PC-3 (cell line): ENCODE data around the gene RASGRP1. TPM values are rescaled to one million over a fixed set of nuclear protein-coding genes. Genes with fewer than 3 reads are reported as not detected.

Experiments used
- ATAC-seq: fragments of 200-7000 bp; cut with Tn5 transposase; 2 replicates; pipeline ENCODE4 v1.9.1; 2020; ENCODE audit warnings: mild to moderate bottlenecking, moderate library complexity
- BruUV-seq: library from RNA; stranded (reverse); fragments of 400-500 nt; replicated peaks from 2 replicates; lab custom pipeline; 2021; lab: Mats Ljungman, UMichigan
- CTCF ChIA-PET: fragments of 300-600 bp; sonication (Branson Sonifier 250); formaldehyde crosslinking; loops from one replicate; lab custom pipeline; 2022; ENCODE audit warnings: antibody characterized with exemption; lab: Charles Lee
- POLR2A ChIA-PET: fragments of 300-600 bp; sonication (Branson Sonifier 250); formaldehyde crosslinking; loops from one replicate; lab custom pipeline; 2022; ENCODE audit warnings: antibody characterized with exemption; ENCODE audit not compliant: unreplicated experiment; lab: Charles Lee
- DNase-seq: peaks from one replicate; pipeline ENCODE4 v3.0.0-alpha.2; 2015
- H2AFZ ChIP-seq: fragments of 300-600 bp; sonication (generic); 2 replicates; pipeline ENCODE4 v1.6.0; 2016; ENCODE audit warnings: antibody characterized with exemption, low read length
- H3F3A ChIP-seq: fragments of 300-600 bp; sonication (generic); one replicate; pipeline ENCODE4 v1.6.0; 2017; ENCODE audit warnings: antibody characterized with exemption, low read length, control low read depth, mild to moderate bottlenecking; ENCODE audit not compliant: unreplicated experiment
- H3K27ac ChIP-seq: fragments of 300-600 bp; sonication (generic); 2 replicates; pipeline ENCODE4 v1.5.1; 2016; ENCODE audit warnings: mild to moderate bottlenecking, low read length
- H3K27me3 ChIP-seq: fragments of 300-600 bp; sonication (generic); 2 replicates; pipeline ENCODE4 v1.6.1; 2016; ENCODE audit warnings: low read length, mixed read lengths
- H3K36me3 ChIP-seq: fragments of 300-600 bp; sonication (generic); 2 replicates; pipeline ENCODE4 v1.6.1; 2016; ENCODE audit warnings: low read depth, mixed run types, low read length, mixed read lengths
- H3K4me1 ChIP-seq: fragments of 300-600 bp; sonication (generic); 2 replicates; pipeline ENCODE4 v1.5.1; 2016; ENCODE audit warnings: low read length; ENCODE audit not compliant: insufficient read depth
- H3K4me2 ChIP-seq: fragments of 300-600 bp; sonication (generic); 2 replicates; pipeline ENCODE4 v1.6.0; 2016; ENCODE audit warnings: low read length
- H3K4me3 ChIP-seq: fragments of 300-600 bp; sonication (generic); 2 replicates; pipeline ENCODE4 v1.5.1; 2016; ENCODE audit warnings: mild to moderate bottlenecking, low read length, mixed read lengths
- H3K79me2 ChIP-seq: fragments of 300-600 bp; sonication (generic); 2 replicates; pipeline ENCODE4 v1.6.1; 2017; ENCODE audit warnings: low read length, mixed read lengths
- H3K9ac ChIP-seq: fragments of 300-600 bp; sonication (generic); 2 replicates; pipeline ENCODE4 v1.6.0; 2016; ENCODE audit warnings: mild to moderate bottlenecking, low read length
- H3K9me2 ChIP-seq: fragments of 300-600 bp; sonication (generic); replicated peaks from 2 replicates; pipeline ENCODE4 v1.6.1; 2016; ENCODE audit warnings: mixed run types, low read length, mixed read lengths
- H3K9me3 ChIP-seq: fragments of 300-600 bp; sonication (generic); 2 replicates; pipeline ENCODE4 v1.6.1; 2016; ENCODE audit warnings: low read length, mixed read lengths
- H4K20me1 ChIP-seq: fragments of 300-600 bp; sonication (generic); 2 replicates; pipeline ENCODE4 v1.6.1; 2016; ENCODE audit warnings: low read length, mixed read lengths
- EZH2 ChIP-seq: fragments of 300-600 bp; sonication (generic); IDR thresholded peaks from one replicate; pipeline ENCODE4 v1.6.1; 2017; ENCODE audit warnings: antibody characterized with exemption, mild to moderate bottlenecking, low read length; ENCODE audit not compliant: unreplicated experiment
- EZH2phosphoT487 ChIP-seq: fragments of 300-600 bp; sonication (generic); IDR thresholded peaks from 2 replicates; pipeline ENCODE4 v1.6.1; 2018; ENCODE audit warnings: mild to moderate bottlenecking, antibody characterized with exemption, low read length, borderline replicate concordance
- intact Hi-C: fragments of 100-400 bp; cut with micrococcal nuclease; formaldehyde crosslinking; loops from 2 replicates; pipeline ENCODE4 v1.9.0; 2023
- total RNA-seq: library from RNA; depleted of rRNA; stranded (reverse); fragments of >200 nt; gene quantifications from 2 replicates; pipeline ENCODE4 v1.2.3, GENCODE V29; 2014
- TF ChIP-seq, protein P1 (sequence below): fragments of 300-600 bp; sonication (generic); conservative IDR thresholded peaks from 2 replicates; pipeline ENCODE4 v1.5.1; 2017; ENCODE audit warnings: antibody characterized with exemption, low read depth, mild to moderate bottlenecking, low read length

RASGRP1 gene
- total RNA-seq, 1 experiment from 2014 or later: not detected

DNA sequence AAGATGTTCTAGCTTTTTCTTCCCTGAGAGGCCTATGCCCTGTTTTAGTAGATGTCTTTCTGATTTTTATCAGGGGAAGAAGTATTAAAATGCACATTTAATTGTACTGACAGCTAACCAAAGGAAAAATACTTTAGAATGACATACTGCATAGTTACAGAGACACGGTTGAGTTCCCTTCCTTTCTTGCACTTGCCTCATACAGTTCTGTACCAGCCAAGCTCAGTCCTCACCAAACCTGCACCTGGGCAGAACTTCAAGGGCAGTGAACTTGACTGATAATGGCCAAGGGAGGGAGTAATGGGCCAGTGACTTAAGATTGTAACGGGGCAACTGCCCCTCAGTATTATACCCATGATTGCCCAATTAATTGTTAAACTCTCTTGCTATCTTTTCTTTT, 34.1 kb upstream of the RASGRP1 start:
- H3K27ac ChIP-seq: no peak overlapping the region
- H3K4me1 ChIP-seq: peaks cover 2% of the 10 kb centered on the region; the same call in 1 of the 2 replicates
- no peak overlapping the region for H3K4me3 ChIP-seq
- H2AFZ ChIP-seq: no peak overlapping the region
- peaks cover 51% of the 10 kb centered on the region for H3K27me3 ChIP-seq
- no peaks in the 10 kb centered on the region for H3K9me3 ChIP-seq
- ATAC-seq: no peak
- no peak for DNase-seq
- POLR2A ChIA-PET: no interaction called here
- BruUV-seq: no TSS peak
- intact Hi-C loops: no loop called here
- TF ChIP-seq EZH2 (no peak), EZH2phosphoT487 (no peak)
- TF ChIP-seq, protein P1, sequence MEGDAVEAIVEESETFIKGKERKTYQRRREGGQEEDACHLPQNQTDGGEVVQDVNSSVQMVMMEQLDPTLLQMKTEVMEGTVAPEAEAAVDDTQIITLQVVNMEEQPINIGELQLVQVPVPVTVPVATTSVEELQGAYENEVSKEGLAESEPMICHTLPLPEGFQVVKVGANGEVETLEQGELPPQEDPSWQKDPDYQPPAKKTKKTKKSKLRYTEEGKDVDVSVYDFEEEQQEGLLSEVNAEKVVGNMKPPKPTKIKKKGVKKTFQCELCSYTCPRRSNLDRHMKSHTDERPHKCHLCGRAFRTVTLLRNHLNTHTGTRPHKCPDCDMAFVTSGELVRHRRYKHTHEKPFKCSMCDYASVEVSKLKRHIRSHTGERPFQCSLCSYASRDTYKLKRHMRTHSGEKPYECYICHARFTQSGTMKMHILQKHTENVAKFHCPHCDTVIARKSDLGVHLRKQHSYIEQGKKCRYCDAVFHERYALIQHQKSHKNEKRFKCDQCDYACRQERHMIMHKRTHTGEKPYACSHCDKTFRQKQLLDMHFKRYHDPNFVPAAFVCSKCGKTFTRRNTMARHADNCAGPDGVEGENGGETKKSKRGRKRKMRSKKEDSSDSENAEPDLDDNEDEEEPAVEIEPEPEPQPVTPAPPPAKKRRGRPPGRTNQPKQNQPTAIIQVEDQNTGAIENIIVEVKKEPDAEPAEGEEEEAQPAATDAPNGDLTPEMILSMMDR: no peak
- CTCF ChIA-PET: no interaction called here
- H3F3A ChIP-seq: no peaks in the 10 kb centered on the region
- no peaks in the 10 kb centered on the region for H3K79me2 ChIP-seq
- H3K9me2 ChIP-seq: no peaks in the 10 kb centered on the region
- H4K20me1 ChIP-seq: no peaks in the 10 kb centered on the region
- H3K4me2 ChIP-seq: no peak overlapping the region
- H3K36me3 ChIP-seq: no peaks in the 10 kb centered on the region
- no peak overlapping the region for H3K9ac ChIP-seq

DNA sequence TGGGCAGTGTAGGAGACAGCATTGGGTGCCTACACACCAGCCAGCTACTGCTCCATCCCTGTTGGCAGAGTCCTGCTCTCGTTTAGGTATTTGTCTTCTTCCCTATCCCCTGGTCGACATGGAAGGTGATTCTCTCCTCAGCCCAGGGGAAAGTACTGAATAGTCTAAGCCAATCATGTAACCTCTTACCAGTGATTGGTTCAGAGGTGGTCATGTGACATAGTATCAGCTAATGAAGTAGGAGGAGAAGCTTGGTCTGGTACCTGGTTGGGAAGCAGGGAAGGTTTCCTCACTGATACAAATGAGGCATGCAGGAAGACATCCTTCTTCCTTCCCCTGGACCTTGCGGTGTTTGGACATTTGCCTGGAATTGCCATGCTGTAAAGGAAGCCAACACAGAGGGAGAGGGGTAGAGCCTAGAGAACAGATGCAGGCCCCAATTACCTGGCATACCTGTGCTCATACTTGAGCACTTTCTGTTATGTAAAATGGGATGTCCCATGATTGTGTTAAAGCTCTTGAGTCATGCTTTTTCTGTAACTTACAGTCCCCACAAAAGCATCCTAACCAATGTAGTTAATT, 32.7 kb upstream of the RASGRP1 start:
- Histone ChIP-seq H3K27me3 (peaks cover 40% of the 10 kb centered on the region), H3K9ac (no peak overlapping the region), H3K9me3 (no peaks in the 10 kb centered on the region), H3K36me3 (no peaks in the 10 kb centered on the region), H3K9me2 (no peaks in the 10 kb centered on the region), H2AFZ (no peak overlapping the region), H3F3A (no peaks in the 10 kb centered on the region), H4K20me1 (no peaks in the 10 kb centered on the region), H3K4me3 (no peak overlapping the region), H3K27ac (no peak overlapping the region), H3K4me1 (peaks cover 8% of the 10 kb centered on the region; the same call in 1 of the 2 replicates), H3K4me2 (no peak overlapping the region), H3K79me2 (no peaks in the 10 kb centered on the region)
- ChIA-PET CTCF (no interaction called here), POLR2A (no interaction called here)
- TF ChIP-seq, protein P1: no peak
- TF ChIP-seq EZH2phosphoT487: no peak
- no peak for TF ChIP-seq EZH2
- DNase-seq (no peak), ATAC-seq (no peak)
- BruUV-seq: no TSS peak
- intact Hi-C loops: no loop called here

DNA sequence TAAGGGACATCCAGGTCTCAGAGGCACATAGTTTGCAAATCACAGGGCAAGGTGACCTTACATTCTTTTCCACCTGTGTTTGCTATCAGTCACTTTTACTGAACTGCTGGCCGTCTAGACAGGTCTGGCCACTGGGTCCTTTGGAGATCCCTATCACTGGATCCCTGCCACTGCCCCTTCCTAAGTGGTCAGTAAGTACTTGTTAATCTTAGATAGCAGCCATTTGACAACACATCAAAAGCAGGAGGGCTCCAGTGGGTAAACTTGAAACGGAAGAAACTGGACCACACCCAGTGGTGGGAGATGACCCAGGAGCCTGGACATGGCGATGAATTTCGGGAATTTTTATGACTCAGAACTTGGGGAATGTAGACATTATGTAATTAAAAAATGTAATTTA, 28.9 kb upstream of the RASGRP1 start:
- no peak overlapping the region for H2AFZ ChIP-seq
- peak overlapping the region; percentile 36 for H3K4me2 ChIP-seq
- no peaks in the 10 kb centered on the region for H3K9me3 ChIP-seq
- H3K9me2 ChIP-seq: no peaks in the 10 kb centered on the region
- H3K27me3 ChIP-seq: peaks cover 15% of the 10 kb centered on the region
- TF ChIP-seq, protein P1: no peak
- TF ChIP-seq EZH2phosphoT487: no peak
- no peak for TF ChIP-seq EZH2
- intact Hi-C loops: no loop called here
- peak; percentile 27; the same call in 1 of the 2 replicates for ATAC-seq
- H3F3A ChIP-seq: no peaks in the 10 kb centered on the region
- no peak overlapping the region for H3K4me3 ChIP-seq
- DNase-seq: peak; percentile 38
- no peaks in the 10 kb centered on the region for H3K36me3 ChIP-seq
- ChIA-PET POLR2A (no interaction called here), CTCF (no interaction called here)
- no peaks in the 10 kb centered on the region for H3K79me2 ChIP-seq
- H3K4me1 ChIP-seq: peaks cover 8% of the 10 kb centered on the region; the same call in 1 of the 2 replicates
- H3K9ac ChIP-seq: no peak overlapping the region
- no TSS peak for BruUV-seq
- H3K27ac ChIP-seq: no peak overlapping the region
- no peaks in the 10 kb centered on the region for H4K20me1 ChIP-seq
